ENCODE data around the gene ZBTB32.
"Not testable (repeated sequence)": the region's sequence is repeated elsewhere in the genome, so short reads cannot be mapped to it uniquely, and the experiment has no call there.

Gene ZBTB32

GRCh38 chr19:35722461-35722860, 18.1 kb downstream of the ZBTB32 start:
- no peak for DNase-seq

GRCh38 chr19:35722897-35723296, 18.5 kb downstream of the ZBTB32 start:
- no peak for DNase-seq

- no peak for DNase-seq
Measured at GRCh38 chr19:35723671-35724070, 19.3 kb downstream of the ZBTB32 start.

- not testable (repeated sequence) for DNase-seq
Measured at GRCh38 chr19:35724132-35724531, 19.8 kb downstream of the ZBTB32 start.

GRCh38 chr19:35724560-35724959, 20.2 kb downstream of the ZBTB32 start:
- no peak for DNase-seq

- DNase-seq, result no peak
Measured at GRCh38 chr19:35725216-35725861, 21.0 kb downstream of the ZBTB32 start.

- DNase-seq, result no peak
Measured at GRCh38 chr19:35727053-35727955, 22.9 kb downstream of the ZBTB32 start.

- no peak for DNase-seq
Measured at GRCh38 chr19:35727956-35728706, 23.8 kb downstream of the ZBTB32 start.

GRCh38 chr19:35729021-35729420, 24.7 kb downstream of the ZBTB32 start:
- DNase-seq, result no peak

GRCh38 chr19:35729763-35730162, 25.4 kb downstream of the ZBTB32 start:
- no peak for DNase-seq

GRCh38 chr19:35730326-35730725, 26.0 kb downstream of the ZBTB32 start:
- no peak for DNase-seq

GRCh38 chr19:35731353-35731752, 27.0 kb downstream of the ZBTB32 start:
- no peak for DNase-seq

GRCh38 chr19:35731779-35732405, 27.5 kb downstream of the ZBTB32 start:
- no peak for DNase-seq

GRCh38 chr19:35732540-35733179, 28.3 kb downstream of the ZBTB32 start:
- no peak for DNase-seq

GRCh38 chr19:35733180-35734125, 29.1 kb downstream of the ZBTB32 start:
- DNase-seq, result no peak

- DNase-seq, result no peak
Measured at GRCh38 chr19:35734273-35734672, 29.9 kb downstream of the ZBTB32 start.

- DNase-seq, result no peak
Measured at GRCh38 chr19:35734889-35735288, 30.5 kb downstream of the ZBTB32 start.

GRCh38 chr19:35736913-35737886, 32.8 kb downstream of the ZBTB32 start:
- DNase-seq, result no peak

- no peak for DNase-seq
Measured at GRCh38 chr19:35738021-35738886, 33.9 kb downstream of the ZBTB32 start.

All from NCI-H1048 (cell line).